ENCODE results near the gene MYCBPAP.

The MYCBPAP gene

GRCh38 chr17:50573866-50574611, 65.8 kb downstream of the MYCBPAP start:
- no peak for DNase-seq

DNA sequence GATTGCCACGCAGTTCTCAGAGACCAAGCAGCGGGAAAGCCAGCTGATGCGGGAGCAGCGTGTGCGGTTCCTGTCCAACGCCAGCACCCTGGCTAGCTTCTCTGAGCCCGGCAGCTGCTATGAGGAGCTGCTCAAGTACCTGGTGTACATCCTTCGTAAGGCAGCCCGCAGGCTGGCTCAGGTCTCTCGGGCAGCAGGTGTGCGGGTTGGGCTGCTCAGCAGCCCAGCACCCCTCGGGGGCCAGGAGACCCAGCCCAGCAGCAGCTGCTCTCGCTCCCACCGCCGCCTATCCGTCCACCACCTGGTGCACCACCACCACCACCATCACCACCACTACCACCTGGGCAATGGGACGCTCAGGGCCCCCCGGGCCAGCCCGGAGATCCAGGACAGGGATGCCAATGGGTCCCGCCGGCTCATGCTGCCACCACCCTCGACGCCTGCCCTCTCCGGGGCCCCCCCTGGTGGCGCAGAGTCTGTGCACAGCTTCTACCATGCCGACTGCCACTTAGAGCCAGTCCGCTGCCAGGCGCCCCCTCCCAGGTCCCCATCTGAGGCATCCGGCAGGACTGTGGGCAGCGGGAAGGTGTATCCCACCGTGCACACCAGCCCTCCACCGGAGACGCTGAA, 67.5 kb downstream of the MYCBPAP start:
- DNase-seq, result peak; percentile 37

GRCh38 chr17:50576864-50577263, 68.6 kb downstream of the MYCBPAP start:
- DNase-seq, result no peak

GRCh38 chr17:50577451-50577954, 69.3 kb downstream of the MYCBPAP start:
- no peak for DNase-seq

GRCh38 chr17:50578173-50578572, 69.9 kb downstream of the MYCBPAP start:
- no peak for DNase-seq

DNA sequence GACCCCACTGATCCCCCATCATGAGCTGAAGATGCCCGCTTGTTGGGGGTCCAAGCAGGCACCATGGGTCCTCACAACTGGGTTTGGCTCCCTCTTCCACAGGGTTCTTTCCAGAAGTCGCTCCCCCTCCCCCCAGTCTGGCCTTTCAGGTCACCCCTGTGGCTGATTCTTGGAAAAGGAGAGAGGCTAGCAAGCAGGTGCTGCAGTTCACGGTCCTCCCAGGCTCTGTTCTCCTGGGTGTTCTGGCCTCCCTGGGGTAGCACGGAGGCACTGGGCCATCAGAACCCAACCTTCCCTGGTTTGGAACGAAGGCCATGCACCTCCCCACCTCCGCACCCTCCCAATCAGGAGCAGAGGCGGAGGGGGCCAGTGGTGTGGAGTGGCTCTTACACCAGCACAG, 71.2 kb downstream of the MYCBPAP start:
- no peak for DNase-seq

DNA sequence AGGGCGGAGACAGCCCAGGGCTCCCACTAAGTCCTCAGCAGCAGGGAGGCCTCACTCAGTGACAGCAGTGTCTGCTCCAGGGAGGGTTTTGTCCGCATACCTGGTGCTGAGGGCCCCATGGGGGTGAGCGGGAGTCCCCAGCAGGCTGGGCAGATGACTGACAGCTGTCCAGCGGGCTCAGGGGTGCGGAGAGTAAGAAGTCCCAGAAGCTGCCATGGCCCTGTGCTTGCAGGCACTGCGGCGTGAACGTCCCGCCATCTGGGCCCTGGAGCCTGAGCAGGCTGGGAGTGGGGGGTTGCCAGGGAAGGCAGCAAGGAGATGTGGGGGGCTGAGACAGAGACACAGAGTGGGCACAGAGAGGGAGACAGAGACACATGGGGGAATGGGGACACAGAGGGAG, 72.4 kb downstream of the MYCBPAP start:
- no peak for DNase-seq
